SW 1271 (cell line): Measurements from ENCODE around the gene FOXE3.
"Not testable (repeated sequence)": the region's sequence is repeated elsewhere in the genome, so short reads cannot be mapped to it uniquely, and the experiment has no call there.

Source experiments
- DNase-seq, 2 experiments: peaks; one replicate each; lab custom pipeline; 2025; lab: John Stamatoyannopoulos, UW

The FOXE3 gene

DNA sequence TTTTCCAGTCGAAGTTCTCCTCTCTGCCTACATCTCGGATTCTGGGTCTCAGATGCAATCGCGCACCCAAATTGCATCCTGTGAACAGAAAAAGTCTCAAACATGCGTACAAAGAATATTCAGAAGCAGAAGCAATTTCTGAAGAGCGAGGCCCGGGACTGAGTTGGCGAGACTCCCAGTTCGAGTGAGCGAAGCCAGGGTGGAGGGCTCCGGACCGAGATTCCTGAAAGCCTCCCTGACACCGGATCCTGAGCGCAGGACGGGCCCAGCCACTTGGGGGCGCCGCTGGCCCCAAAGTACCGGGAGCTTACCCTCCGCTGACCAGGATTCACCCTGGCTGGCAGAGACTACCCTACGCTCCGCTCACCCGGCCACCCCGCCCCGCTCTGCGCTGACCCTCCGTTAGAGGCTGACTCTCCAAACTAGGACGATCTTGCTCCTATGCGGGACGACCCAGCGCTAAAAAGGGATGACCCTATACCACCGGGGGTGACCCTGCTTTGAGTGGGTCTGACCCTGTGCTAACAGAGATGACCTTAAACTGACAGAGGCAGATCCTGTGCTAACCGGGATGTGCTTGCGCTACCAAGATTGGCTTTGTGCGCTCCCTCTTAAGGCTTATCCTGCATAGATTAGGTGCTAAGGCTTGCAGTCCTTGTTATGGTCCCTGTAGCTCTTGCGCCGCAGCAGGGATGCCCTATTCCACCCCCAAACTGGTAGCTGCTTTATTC lies 33.9 kb downstream of the FOXE3 start:
- no peak for DNase-seq

DNA sequence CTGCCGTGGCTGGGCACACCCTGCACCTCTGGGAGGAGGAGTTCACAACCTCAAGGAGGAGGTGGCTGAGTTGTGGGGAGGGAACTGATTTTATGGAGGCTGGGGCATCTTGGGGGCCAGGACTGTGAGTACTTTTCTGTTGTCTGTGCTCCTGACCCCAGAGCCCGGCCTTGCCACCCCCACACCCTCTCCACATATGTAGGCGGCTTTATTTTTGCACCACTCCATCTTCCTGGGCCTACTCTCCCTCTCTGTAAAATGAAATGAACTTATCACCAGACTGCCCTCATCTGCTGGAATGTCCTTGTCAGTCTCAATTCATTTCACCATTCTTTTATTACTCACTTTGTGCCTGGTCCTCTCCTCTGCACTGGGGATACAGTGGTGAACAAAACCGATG lies 34.5 kb downstream of the FOXE3 start:
- no peak for DNase-seq

DNA sequence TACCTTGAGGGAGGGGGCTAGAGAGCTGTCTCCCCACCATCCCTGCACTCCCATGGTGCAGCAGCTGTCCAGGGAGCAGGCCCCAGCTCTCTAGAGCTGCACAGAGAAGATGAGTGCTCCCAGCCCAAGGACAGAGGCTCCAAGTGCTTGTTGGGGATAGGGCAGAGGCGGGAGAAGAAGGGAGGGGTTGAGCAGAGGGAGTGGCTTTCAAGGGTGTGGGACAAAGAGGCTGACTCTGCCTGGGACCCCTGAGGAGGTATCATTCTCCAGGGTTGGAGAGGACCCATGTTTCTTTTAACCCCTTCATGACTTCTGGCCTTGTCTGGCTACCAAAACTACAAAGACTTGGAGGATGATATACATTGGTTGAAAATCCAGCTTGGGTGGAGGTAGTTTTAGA lies 36.3 kb downstream of the FOXE3 start:
- DNase-seq, result no peak

DNA sequence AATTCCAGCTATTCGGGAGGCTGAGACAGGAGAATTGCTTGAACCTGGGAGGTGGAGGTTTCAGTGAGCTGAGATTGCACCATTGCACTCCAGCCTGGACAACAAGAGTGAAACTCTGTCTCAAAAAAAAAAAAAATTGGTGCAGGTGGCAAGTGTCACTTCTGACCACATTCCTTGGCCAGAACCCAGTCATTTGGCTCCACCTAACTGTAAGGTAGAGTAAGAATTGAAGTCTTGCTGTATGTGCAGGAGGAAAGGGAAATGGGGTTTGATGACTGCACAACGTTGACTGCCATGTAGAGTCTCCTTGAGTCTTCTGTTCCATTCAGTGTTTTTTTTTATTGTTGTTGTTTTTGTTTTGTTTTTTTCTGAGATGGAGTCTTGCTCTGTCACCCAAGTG lies 37.8 kb downstream of the FOXE3 start:
- not testable (repeated sequence) for DNase-seq

DNA sequence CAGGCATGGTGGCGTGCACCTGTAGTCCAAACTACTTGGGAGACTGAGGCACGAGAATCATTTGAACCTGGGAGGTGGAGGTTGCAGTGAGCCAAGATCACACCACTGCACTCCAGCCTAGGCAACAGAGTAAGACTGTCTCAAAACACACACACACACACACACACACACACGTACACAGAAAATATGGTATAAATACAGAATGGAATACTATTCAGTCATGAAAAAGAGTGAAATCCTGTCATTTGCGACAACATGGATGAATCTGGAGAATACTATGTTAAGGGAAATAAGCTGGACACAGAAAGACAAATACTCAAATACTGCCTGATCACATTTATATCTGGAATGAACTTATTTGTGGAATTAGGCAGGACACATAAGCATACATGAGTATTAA lies 40.2 kb downstream of the FOXE3 start:
- DNase-seq, result no peak

DNA sequence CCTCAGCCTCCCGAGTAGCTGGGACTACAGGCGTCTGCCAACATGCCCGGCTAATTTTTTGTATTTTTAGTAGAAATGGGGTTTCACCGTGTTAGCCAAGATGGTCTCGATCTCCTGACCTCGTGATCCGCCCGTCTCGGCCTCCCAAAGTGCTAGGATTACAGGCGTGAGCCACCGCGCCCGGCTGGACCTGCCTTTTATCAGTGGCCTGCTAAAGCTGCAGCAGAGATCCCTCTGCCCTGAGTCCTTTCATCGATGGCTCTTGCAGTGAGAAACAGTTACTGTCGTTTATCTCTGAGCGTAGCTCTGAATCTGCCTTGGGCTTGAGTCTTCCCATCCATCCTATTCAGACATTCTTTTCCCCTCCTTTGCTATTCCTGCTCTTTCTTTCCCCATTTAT lies 41.5 kb downstream of the FOXE3 start:
- DNase-seq, result not testable (repeated sequence)

DNA sequence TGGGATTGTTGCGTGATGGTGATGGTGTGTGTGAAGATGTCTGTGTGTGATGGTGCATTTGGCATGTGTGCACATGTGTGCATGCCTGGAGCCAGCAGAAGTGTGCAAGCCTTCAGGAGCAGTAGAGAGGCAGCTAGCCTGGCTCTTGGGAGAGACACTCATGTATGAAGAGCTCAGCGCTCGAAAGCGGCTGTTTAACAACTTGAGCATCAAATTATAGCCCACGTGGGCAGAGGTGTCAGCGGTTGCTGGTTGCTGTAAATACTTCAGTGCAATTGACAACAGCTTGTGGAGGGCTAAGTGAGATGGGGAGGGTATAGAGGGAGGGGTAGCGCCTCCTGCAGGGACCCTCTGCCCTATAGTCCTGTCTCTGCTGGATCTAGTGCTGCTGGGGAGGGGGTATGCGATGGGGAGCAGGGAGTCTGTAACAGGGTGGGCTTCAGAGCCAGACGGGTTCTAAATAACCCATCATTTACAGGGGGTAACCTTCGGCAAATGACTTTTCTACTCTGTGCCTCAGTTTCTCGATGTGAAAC lies 43.2 kb downstream of the FOXE3 start:
- no peak for DNase-seq

DNA sequence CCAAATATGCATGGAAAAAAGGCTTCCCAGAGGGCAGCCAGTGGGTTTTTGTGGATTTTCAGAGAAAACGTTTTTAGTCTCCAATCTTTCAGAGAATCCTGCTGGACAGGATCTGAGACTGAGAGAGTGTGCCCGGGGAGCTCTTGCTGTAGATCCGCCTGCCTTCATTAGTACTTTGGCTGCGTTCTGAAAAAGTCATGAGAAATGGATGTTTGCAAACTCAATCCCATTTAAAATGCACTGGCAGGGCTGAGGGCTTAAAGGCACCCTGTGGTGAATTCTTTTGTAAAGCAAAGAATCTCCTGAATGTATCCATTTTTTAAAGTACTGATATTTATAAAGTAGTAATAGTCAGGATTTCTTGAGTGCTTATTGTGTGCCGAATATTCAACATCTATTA lies 44.0 kb downstream of the FOXE3 start:
- no peak for DNase-seq

DNA sequence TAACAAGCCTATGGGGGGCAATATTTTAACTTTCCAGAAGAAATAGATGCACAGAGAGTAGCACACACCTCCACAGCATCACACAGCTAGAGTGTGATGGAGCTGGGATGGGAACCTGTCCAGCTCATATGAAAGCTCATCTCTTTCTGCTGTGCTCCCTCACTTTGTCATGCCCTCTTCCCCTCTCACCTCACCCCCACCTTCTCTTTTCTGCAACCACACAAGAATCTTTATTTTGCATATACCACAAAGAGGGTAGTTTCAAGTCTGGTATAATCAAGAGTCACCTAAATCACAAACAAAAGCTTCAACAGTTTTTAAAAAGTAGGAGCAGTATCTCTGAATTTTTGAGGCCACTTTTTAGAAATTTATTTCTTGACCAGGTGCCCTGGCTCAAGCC lies 44.4 kb downstream of the FOXE3 start:
- DNase-seq, result no peak

DNA sequence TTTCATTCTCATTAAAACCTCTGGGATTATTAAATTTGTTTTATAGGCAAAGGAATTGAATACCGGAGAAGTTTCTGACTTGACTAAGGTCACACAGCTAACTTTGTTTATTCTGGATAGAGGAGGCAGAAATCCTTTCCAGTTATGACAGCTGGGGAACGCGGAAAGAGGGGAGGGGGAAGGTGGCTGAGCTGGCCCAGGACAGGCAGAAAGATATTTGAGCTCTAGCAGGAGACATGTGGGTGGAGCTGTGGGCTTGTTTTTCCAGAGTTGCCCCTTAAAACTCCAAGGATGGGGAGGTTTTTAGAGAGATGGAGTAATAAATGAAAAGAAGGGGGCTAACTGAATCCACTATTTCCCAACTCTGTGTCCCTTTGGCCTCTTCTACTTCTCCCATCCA lies 49.5 kb downstream of the FOXE3 start:
- no peak for DNase-seq
